Thyroid gland (tissue), 4 donors: ENCODE measurements around the gene MYO5A.

Experiments used
- CTCF ChIP-seq, 6 experiments: fragments of 200-600 bp in 3 of 6; fragments of 450-650 bp in 3 of 6; sonication (generic) in 3 of 6; IDR thresholded peaks; one replicate each; pipeline ENCODE4 v1.5.1; 2016 to 2019; ENCODE audit warnings: antibody characterized with exemption in 6 of 6, mild to moderate bottlenecking in 2 of 6, inconsistent platforms in 1 of 6, moderate library complexity in 1 of 6
- POLR2A ChIP-seq, 2 donors: fragments of 450-650 bp; IDR thresholded peaks; one replicate each; pipeline ENCODE4 v1.6.1; 2017; ENCODE audit warnings: antibody characterized with exemption in 2 of 2, mild to moderate bottlenecking in 2 of 2, moderate library complexity in 1 of 2

GRCh38 chr15:52421029-52421428 lies 107.7 kb downstream of the MYO5A start:
- TF ChIP-seq CTCF (IDR thresholded peaks at IDR 0.05) (no peak), POLR2A (IDR thresholded peaks at IDR 0.05) (no peak)
